Thyroid gland (tissue), 4 donors: ENCODE data around the gene ALDH7A1. TPM values are rescaled to one million over a fixed set of nuclear protein-coding genes. Genes with fewer than 3 reads are reported as not detected.
"Not testable (repeated sequence)": the region's sequence is repeated elsewhere in the genome, so short reads cannot be mapped to it uniquely, and the experiment has no call there.

ENCODE experiments used
- DNase-seq, 2 donors: peaks; one replicate each; pipeline ENCODE4 v3.0.0-alpha.2; 2019
- H3K27ac ChIP-seq, 3 donors: fragments of 200-600 bp; sonication (generic); 1 replicate in 2 of 3; 2 replicates in 1 of 3; pipeline ENCODE4 v1.5.1; 2016 to 2019; ENCODE audit warnings: mild to moderate bottlenecking in 1 of 3, moderate library complexity in 1 of 3
- H3K27me3 ChIP-seq: fragments of 200-600 bp; sonication (generic); one replicate; pipeline ENCODE4 v1.5.1; 2019
- H3K36me3 ChIP-seq, 2 donors: fragments of 200-600 bp; sonication (generic); one replicate each; pipeline ENCODE4 v1.5.1; 2016 to 2019
- H3K4me1 ChIP-seq, 2 donors: fragments of 200-600 bp; sonication (generic); one replicate each; pipeline ENCODE4 v1.5.1; 2017 to 2019
- H3K4me3 ChIP-seq, 3 donors: fragments of 200-600 bp; sonication (generic); replicated peaks in 1 of 3; 1 replicate in 2 of 3; 2 replicates in 1 of 3; pipeline ENCODE4 v1.5.1; 2016; ENCODE audit warnings: mild to moderate bottlenecking in 1 of 3
- H3K9me3 ChIP-seq: fragments of 200-600 bp; sonication (generic); one replicate; pipeline ENCODE4 v1.5.1; 2017
- POLR2A ChIP-seq, 2 donors: fragments of 450-650 bp; IDR thresholded peaks; one replicate each; pipeline ENCODE4 v1.6.1; 2017; ENCODE audit warnings: antibody characterized with exemption in 2 of 2, mild to moderate bottlenecking in 2 of 2, moderate library complexity in 1 of 2
- whole genome bisulfite sequencing, 2 donors: methylation state at CpG; one replicate each; pipeline ENCODE4 v1.1.5; 2017; 5-methylcytosine and 5-hydroxymethylcytosine counted together
- intact Hi-C: fragments of 100-400 bp; cut with DNase I; formaldehyde crosslinking; loops from one replicate; pipeline ENCODE4 v1.15.1; 2023
- total RNA-seq, 4 donors: library from RNA; depleted of rRNA; stranded (reverse); fragments of >200 nt; gene quantifications; one replicate each; pipeline ENCODE4 v1.2.3, GENCODE V29; 2016
- TF ChIP-seq, protein P1 (sequence below), 6 experiments: fragments of 200-600 bp in 3 of 6; fragments of 450-650 bp in 3 of 6; sonication (generic) in 3 of 6; IDR thresholded peaks; one replicate each; pipeline ENCODE4 v1.5.1; 2016 to 2019; ENCODE audit warnings: antibody characterized with exemption in 6 of 6, mild to moderate bottlenecking in 2 of 6, inconsistent platforms in 1 of 6, moderate library complexity in 1 of 6

ALDH7A1 gene
- total RNA-seq, 4 donors from 2014 or later = 25.3 to 57.3 (median 41.5) TPM

DNA sequence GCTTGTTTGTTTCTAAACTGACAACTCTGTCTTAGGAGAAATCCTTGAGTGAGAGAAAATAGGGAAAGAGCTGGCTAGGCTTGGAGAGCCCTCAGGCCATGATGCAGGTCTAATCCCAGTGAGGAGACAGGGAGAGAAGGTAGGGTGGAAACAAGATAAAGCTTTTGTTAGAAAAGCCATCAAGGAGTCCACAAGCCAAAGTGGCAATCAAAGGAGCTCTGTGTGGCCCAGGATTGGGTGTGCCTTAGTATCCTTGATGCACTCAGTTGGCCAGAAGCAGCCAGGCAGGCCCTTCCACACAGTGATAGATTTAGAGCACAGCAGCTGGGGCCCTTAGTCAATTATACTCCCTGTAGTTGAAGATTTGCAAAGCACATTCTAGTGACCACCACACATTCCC, 73.9 kb downstream of the ALDH7A1 start:
- no peak for DNase-seq
- intact Hi-C loops = loop anchor here (10.0 kb wide), 1 partner anchor 76 kb away; no protein-coding TSS in a partner anchor
- Histone ChIP-seq H3K4me1 (peaks cover 74 to 90% of the 10 kb centered on the region in 2 donors), H3K9me3 (no peaks in the 10 kb centered on the region), H3K27me3 (no peaks in the 10 kb centered on the region), H3K27ac (peak overlapping the region; percentile 94 to 99 (median 94)), H3K4me3 (no peak overlapping the region), H3K36me3 (no peaks in the 10 kb centered on the region)
- TF ChIP-seq, protein P1, sequence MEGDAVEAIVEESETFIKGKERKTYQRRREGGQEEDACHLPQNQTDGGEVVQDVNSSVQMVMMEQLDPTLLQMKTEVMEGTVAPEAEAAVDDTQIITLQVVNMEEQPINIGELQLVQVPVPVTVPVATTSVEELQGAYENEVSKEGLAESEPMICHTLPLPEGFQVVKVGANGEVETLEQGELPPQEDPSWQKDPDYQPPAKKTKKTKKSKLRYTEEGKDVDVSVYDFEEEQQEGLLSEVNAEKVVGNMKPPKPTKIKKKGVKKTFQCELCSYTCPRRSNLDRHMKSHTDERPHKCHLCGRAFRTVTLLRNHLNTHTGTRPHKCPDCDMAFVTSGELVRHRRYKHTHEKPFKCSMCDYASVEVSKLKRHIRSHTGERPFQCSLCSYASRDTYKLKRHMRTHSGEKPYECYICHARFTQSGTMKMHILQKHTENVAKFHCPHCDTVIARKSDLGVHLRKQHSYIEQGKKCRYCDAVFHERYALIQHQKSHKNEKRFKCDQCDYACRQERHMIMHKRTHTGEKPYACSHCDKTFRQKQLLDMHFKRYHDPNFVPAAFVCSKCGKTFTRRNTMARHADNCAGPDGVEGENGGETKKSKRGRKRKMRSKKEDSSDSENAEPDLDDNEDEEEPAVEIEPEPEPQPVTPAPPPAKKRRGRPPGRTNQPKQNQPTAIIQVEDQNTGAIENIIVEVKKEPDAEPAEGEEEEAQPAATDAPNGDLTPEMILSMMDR (IDR thresholded peaks at IDR 0.05) = no peak
- TF ChIP-seq POLR2A (IDR thresholded peaks at IDR 0.05) = no peak

- Histone ChIP-seq H3K27me3 (no peaks in the 10 kb centered on the region), H3K27ac (peak overlapping the region; percentile 94 to 99 (median 94)), H3K36me3 (no peaks in the 10 kb centered on the region), H3K4me1 (peaks cover 72 to 87% of the 10 kb centered on the region in 2 donors), H3K9me3 (no peaks in the 10 kb centered on the region), H3K4me3 (no peak overlapping the region)
- TF ChIP-seq, protein P1 (IDR thresholded peaks at IDR 0.05) = no peak
- TF ChIP-seq POLR2A (IDR thresholded peaks at IDR 0.05) = no peak
- no peak for DNase-seq
- intact Hi-C loops = loop anchor here (10.0 kb wide), 1 partner anchor 76 kb away; no protein-coding TSS in a partner anchor
Observed at GRCh38 chr5:126520593-126520953, 74.4 kb downstream of the ALDH7A1 start.

DNA sequence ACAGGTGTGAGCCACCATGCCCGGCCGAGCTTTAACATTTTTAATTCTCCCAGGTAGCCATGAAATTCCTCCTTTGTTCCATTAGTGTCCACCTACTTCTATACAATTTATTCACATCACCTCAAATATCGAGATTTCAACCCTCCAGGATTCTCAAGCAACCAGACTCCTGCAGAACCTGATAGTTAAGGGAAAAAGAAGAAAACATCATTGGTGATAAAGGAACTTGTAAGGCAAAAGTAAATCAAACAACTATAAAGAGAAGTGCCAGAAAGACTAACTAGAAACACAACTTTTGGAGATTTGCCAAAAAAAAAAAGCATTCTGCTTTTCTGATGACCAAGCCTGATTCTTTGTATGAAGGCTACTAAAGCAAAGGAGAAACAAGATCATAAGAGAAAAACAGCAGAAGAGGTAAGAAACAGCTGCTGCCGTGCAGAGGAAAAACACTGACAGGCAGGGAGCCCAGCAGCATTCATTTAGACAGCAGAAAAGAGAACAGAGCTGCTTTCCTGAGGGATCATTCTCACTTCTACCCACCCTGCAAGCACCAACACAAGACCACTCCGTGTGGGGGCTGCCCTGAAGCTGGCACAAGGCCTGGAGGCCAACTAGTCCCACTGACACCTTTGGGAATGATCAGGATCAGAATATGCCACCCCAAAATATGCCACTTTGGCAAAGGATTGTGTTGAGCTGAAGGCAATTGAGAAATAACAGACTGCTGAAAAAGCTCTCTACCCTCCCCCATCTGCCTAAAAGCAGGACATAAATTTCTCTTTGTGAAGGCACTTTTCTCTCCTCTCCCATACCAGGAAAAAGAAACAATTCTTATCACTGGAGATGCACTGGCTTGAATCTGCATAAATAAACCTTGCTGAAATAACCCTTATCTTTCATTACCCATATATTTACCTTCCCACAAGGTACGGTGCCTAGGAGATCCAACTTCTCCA, 75.1 kb downstream of the ALDH7A1 start:
- WGBS, 2 donors = 39 to 40% methylated on average over 6 of the region's 6 CpGs
- Histone ChIP-seq H3K27me3 (no peaks in the 10 kb centered on the region), H3K27ac (peak overlapping the region; percentile 94 to 99 (median 94)), H3K4me3 (no peak overlapping the region), H3K9me3 (no peaks in the 10 kb centered on the region), H3K36me3 (no peaks in the 10 kb centered on the region), H3K4me1 (peaks cover 65 to 83% of the 10 kb centered on the region in 2 donors)
- peak in 1 of 2 donors; percentile 30 for TF ChIP-seq POLR2A (IDR thresholded peaks at IDR 0.05)
- TF ChIP-seq, protein P1 (IDR thresholded peaks at IDR 0.05) = no peak
- DNase-seq = peak; percentile 52
- intact Hi-C loops = loop anchor here (10.0 kb wide), 1 partner anchor 75 kb away; no protein-coding TSS in a partner anchor

- peak; percentile 94 to 95 for DNase-seq
- WGBS, 2 donors = 29 to 40% methylated on average over 4 of the region's 4 CpGs
- Histone ChIP-seq H3K4me1 (peaks cover 58 to 83% of the 10 kb centered on the region in 2 donors), H3K27ac (peak overlapping the region; percentile 94 to 99 (median 94))
- H3K4me3 ChIP-seq, intact Hi-C loops, H3K9me3 ChIP-seq, H3K27me3 ChIP-seq, H3K36me3 ChIP-seq: not testable (repeated sequence)
Observed at GRCh38 chr5:126519223-126519622, 75.8 kb downstream of the ALDH7A1 start.

DNA sequence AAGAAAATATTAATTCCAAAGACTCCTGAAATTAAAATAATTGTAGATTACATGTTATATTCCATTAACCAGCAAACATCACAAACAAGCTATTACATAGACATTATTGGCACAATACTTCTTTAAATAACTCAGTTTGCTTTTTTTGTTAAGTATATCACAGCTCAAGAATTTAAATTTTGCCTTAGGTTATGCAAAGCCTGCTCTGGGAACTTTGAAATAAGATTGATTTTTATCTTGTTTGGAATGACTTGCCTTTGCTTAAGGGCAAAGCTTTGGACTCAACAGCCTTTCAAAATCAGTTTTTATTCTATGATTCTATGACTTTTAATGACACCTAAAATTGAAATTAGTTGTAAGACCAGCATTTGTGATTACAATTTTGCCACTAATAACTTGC, 78.2 kb downstream of the ALDH7A1 start:
- H3K4me1 ChIP-seq = peaks cover 60 to 82% of the 10 kb centered on the region in 2 donors
- no peaks in the 10 kb centered on the region for H3K36me3 ChIP-seq
- no peak for DNase-seq
- no peaks in the 10 kb centered on the region for H3K27me3 ChIP-seq
- TF ChIP-seq POLR2A (IDR thresholded peaks at IDR 0.05) = no peak
- TF ChIP-seq, protein P1 (IDR thresholded peaks at IDR 0.05) = no peak
- intact Hi-C loops = no loop called here
- no peak overlapping the region for H3K4me3 ChIP-seq
- no peaks in the 10 kb centered on the region for H3K9me3 ChIP-seq
- peak overlapping the region; percentile 7 to 99 (median 16) for H3K27ac ChIP-seq
